ENCODE measurements around the gene ACACA. TPM values are rescaled to one million over a fixed set of nuclear protein-coding genes. Genes with fewer than 3 reads are reported as not detected.

Gene ACACA
- total RNA-seq, 1 experiment from 2014 or later: 11.3 TPM

DNA sequence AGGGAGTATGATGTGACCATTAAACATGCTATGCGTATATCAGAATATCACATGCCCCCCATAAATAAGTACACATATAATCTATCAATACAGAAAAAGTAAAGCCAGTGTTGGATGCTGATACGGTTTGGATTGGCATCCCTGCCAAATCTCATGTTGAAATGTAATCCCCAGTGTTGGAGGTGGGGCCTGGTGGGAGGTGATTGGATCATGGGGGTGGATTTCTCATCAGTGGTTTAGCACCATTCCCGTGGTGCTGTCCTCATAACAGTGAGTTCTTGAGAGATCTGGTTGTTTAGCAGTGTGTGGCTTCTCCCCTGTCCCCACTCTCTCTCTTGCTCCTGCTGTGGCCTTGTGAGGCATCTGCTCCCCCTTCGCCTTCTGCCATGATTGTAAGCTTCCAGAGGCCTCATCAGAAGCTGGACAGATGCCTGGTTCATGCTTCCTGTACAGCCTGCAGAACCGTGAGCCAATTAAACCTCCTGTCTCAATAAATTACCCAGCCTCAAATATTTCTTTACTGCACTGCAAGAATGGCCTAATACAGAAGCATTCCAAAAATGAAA, 369.0 kb downstream of the ACACA start:
- no peak for DNase-seq (ENCODE audit: low read depth)

Other genes starting within 250 kb of the ACACA start
- not detected in 2 replicates for gene C17orf78, start 30.9 kb downstream of the ACACA start, total RNA-seq (2014; rRNA removed; shearing (Covaris generic))
- 9.6 and 14.0 TPM in 2 replicates for gene TADA2A, start 50 bp upstream of the ACACA start, total RNA-seq (2014; rRNA removed; shearing (Covaris generic))
- gene DUSP14, start 83.1 kb upstream of the ACACA start, total RNA-seq (2014; rRNA removed; shearing (Covaris generic)): 29.8 and 30.9 TPM in 2 replicates
- gene SYNRG, start 202.6 kb upstream of the ACACA start, total RNA-seq (2014; rRNA removed; shearing (Covaris generic)): 3.4 and 5.4 TPM in 2 replicates
- gene DDX52, start 236.6 kb upstream of the ACACA start, total RNA-seq (2014; rRNA removed; shearing (Covaris generic)): 22.2 and 26.7 TPM in 2 replicates

Data from Daoy (cell line).